Neural cell (in vitro differentiated cells): ENCODE results near the gene BMAL1. TPM values are rescaled to one million over a fixed set of nuclear protein-coding genes. Genes with fewer than 3 reads are reported as not detected.

Source experiments
- H2AFZ ChIP-seq: fragments of 200-600, 300-800 bp; sonication (generic), shearing (Covaris generic); 2 replicates; pipeline ENCODE4 v1.6.0; 2014; ENCODE audit warnings: low read depth, mild to moderate bottlenecking, antibody characterized with exemption, low read length, moderate library complexity
- H3F3A ChIP-seq: fragments of 200-600 bp; shearing (Covaris generic); 2 replicates; pipeline ENCODE4 v1.6.1; 2016; ENCODE audit warnings: mild to moderate bottlenecking, moderate library complexity, mixed read lengths, antibody characterized with exemption, low read length; ENCODE audit not compliant: insufficient read depth, poor library complexity, severe bottlenecking
- H3K27ac ChIP-seq: fragments of 200-600, 300-800 bp; sonication (generic), shearing (Covaris generic); 2 replicates; pipeline ENCODE4 v1.5.1; 2014; ENCODE audit warnings: mild to moderate bottlenecking, low read length, moderate library complexity
- H3K27me3 ChIP-seq: fragments of 300-800, 200-600 bp; sonication (generic), shearing (Covaris generic); 2 replicates; pipeline ENCODE4 v1.6.0; 2014; ENCODE audit warnings: mild to moderate bottlenecking, low read depth, low read length, moderate library complexity; ENCODE audit not compliant: insufficient read depth
- H3K36me3 ChIP-seq: fragments of 300-800, 200-600 bp; sonication (generic), shearing (Covaris generic); 2 replicates; pipeline ENCODE4 v1.5.1; 2014; ENCODE audit warnings: mild to moderate bottlenecking, antibody characterized with exemption, low read length, moderate library complexity; ENCODE audit not compliant: insufficient read depth
- H3K4me2 ChIP-seq: fragments of 300-800, 200-600 bp; sonication (generic), shearing (Covaris generic); 2 replicates; pipeline ENCODE4 v1.6.0; 2014; ENCODE audit warnings: mild to moderate bottlenecking, low read length
- H3K4me3 ChIP-seq: fragments of 300-800, 200-600 bp; sonication (generic), shearing (Covaris generic); 2 replicates; pipeline ENCODE4 v1.5.1; 2014; ENCODE audit warnings: mild to moderate bottlenecking, low read length, moderate library complexity
- H3K79me2 ChIP-seq: fragments of 200-600 bp; shearing (Covaris generic); replicated peaks from 2 replicates; pipeline ENCODE4 v1.6.0; 2014; ENCODE audit warnings: mild to moderate bottlenecking, low read length, moderate library complexity; ENCODE audit not compliant: insufficient read depth
- H3K9ac ChIP-seq: fragments of 300-800, 200-600 bp; sonication (generic), shearing (Covaris generic); 2 replicates; pipeline ENCODE4 v1.6.1; 2016; ENCODE audit warnings: mild to moderate bottlenecking, low read length, mixed read lengths
- H3K9me2 ChIP-seq: fragments of 200-600 bp; shearing (Covaris generic); 2 replicates; pipeline ENCODE4 v1.6.1; 2016; ENCODE audit warnings: mild to moderate bottlenecking, low read length, mixed read lengths; ENCODE audit not compliant: insufficient read depth
- H3K9me3 ChIP-seq: fragments of 200-600, 300-800 bp; sonication (generic), shearing (Covaris generic); 2 replicates; pipeline ENCODE4 v1.6.1; 2016; ENCODE audit warnings: mild to moderate bottlenecking, mixed run types, low read length, moderate library complexity, mixed read lengths
- H4K20me1 ChIP-seq: fragments of 200-600 bp; shearing (Covaris generic); 2 replicates; pipeline ENCODE4 v1.6.1; 2016; ENCODE audit warnings: mild to moderate bottlenecking, mixed run types; ENCODE audit not compliant: insufficient read depth
- EP300 ChIP-seq: fragments of 450-650 bp; conservative IDR thresholded peaks from 2 replicates; pipeline ENCODE4 v1.6.1; 2014; ENCODE audit warnings: antibody characterized with exemption, mild to moderate bottlenecking, moderate library complexity; ENCODE audit not compliant: poor library complexity, severe bottlenecking
- EZH2 ChIP-seq: fragments of 200-600, 300-800 bp; shearing (Covaris generic), sonication (generic); IDR thresholded peaks from 2 replicates; pipeline ENCODE4 v1.6.1; 2014; ENCODE audit warnings: antibody characterized with exemption, low read length, borderline replicate concordance, mild to moderate bottlenecking; ENCODE audit not compliant: insufficient read depth, poor library complexity, severe bottlenecking
- MXI1 ChIP-seq: fragments of 450-650 bp; conservative IDR thresholded peaks from 2 replicates; pipeline ENCODE4 v1.6.1; 2014; ENCODE audit warnings: antibody characterized with exemption, mild to moderate bottlenecking; ENCODE audit not compliant: poor library complexity, severe bottlenecking
- POLR2AphosphoS5 ChIP-seq: IDR thresholded peaks from 2 replicates; pipeline ENCODE4 v1.6.1; 2012
- RAD21 ChIP-seq: fragments of 450-650 bp; conservative IDR thresholded peaks from 2 replicates; pipeline ENCODE4 v1.6.1; 2014; ENCODE audit warnings: antibody characterized with exemption, mild to moderate bottlenecking, moderate library complexity
- SMC3 ChIP-seq: fragments of 450-650 bp; conservative IDR thresholded peaks from 2 replicates; pipeline ENCODE4 v1.6.1; 2014; ENCODE audit warnings: antibody characterized with exemption, mild to moderate bottlenecking, moderate library complexity; ENCODE audit not compliant: poor library complexity
- TAF1 ChIP-seq: IDR thresholded peaks from 2 replicates; pipeline ENCODE4 v1.6.1; 2012; ENCODE audit warnings: low read depth
- polyA plus RNA-seq: library from polyadenylated mRNA; depleted of rRNA; stranded (reverse); fragments of >200 nt; gene quantifications from 2 replicates; pipeline ENCODE4 v1.2.3, GENCODE V29; 2014
- TF ChIP-seq, protein P1 (sequence below): IDR thresholded peaks from 2 replicates; pipeline ENCODE4 v1.6.1; 2012; ENCODE audit warnings: borderline replicate concordance
- TF ChIP-seq, protein P2 (sequence below): fragments of 450-650 bp; IDR thresholded peaks from 2 replicates; pipeline ENCODE4 v1.5.1; 2014; ENCODE audit warnings: antibody characterized with exemption, mild to moderate bottlenecking, moderate library complexity; ENCODE audit not compliant: poor library complexity, severe bottlenecking

BMAL1 gene
- polyA plus RNA-seq, 1 donor from 2014 or later = 17.1 TPM

DNA sequence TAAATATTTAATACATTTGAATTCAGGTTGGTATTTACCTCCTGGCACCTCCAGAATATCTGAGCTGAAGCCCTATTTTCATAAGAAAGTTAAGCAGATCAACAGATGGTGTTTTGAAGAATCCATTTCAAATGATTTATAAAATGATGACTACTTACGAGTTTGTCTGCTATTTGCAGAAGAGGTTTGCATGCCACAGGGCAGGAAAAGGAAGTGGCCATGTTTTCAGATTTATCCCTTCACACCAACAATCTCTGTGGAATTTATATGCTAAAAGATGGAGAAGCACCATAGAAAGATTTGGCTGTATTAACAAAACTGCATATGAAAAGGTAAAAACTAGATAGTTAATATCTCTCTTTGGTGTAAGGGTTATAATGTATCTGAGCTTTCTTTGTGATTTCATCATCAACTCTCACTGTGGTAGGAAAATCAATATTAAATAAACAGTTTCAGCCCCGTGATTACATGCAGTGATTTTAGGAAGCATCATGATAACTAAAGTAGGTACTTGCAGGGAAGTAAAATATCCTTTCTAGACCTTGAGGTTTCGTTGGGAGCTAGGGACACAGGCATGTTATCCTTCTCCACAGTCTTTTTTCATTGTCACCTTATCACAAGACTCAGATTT is 2.6 kb downstream of the BMAL1 start:
- Histone ChIP-seq H3K27me3 (peaks cover 46% of the 10 kb centered on the region), H3K4me3 (no peak overlapping the region), H4K20me1 (no peaks in the 10 kb centered on the region), H3K9me2 (no peaks in the 10 kb centered on the region), H3K36me3 (no peaks in the 10 kb centered on the region), H3F3A (no peaks in the 10 kb centered on the region), H2AFZ (no peak overlapping the region), H3K4me2 (no peak overlapping the region), H3K9me3 (no peaks in the 10 kb centered on the region), H3K27ac (no peak overlapping the region), H3K79me2 (no peaks in the 10 kb centered on the region), H3K9ac (no peak overlapping the region)
- no peak for TF ChIP-seq EP300
- no peak for TF ChIP-seq RAD21
- no peak for TF ChIP-seq MXI1
- TF ChIP-seq SMC3 = no peak

DNA sequence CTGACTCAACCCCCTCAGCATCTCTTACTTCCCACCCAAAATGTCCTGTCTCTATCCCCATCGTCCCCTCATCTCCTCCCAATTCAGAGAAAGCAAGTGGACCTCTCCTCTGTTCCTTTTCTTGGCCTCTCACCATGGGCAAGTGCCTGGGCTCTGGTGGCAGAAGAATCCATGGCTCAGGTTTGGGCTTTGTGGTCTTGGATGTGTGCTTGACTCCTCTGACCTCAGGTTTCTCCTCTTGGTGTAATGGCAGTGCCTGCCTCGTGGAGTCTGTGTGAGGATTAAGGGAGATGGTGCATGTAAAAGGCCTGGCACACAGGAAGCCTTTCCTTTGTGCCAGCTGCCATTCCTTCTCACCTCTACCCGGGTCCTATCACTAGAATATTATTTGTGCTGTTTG is 3.2 kb downstream of the BMAL1 start:
- H2AFZ ChIP-seq = no peak overlapping the region
- H3K27me3 ChIP-seq = peaks cover 41% of the 10 kb centered on the region
- no peaks in the 10 kb centered on the region for H3F3A ChIP-seq
- H4K20me1 ChIP-seq = no peaks in the 10 kb centered on the region
- no peak for TF ChIP-seq MXI1
- no peak for TF ChIP-seq POLR2AphosphoS5
- TF ChIP-seq RAD21 = no peak
- no peak for TF ChIP-seq SMC3
- no peak for TF ChIP-seq EZH2
- no peak overlapping the region for H3K9ac ChIP-seq
- H3K36me3 ChIP-seq = no peaks in the 10 kb centered on the region
- H3K9me3 ChIP-seq = no peaks in the 10 kb centered on the region
- H3K27ac ChIP-seq = no peak overlapping the region
- no peak overlapping the region for H3K4me2 ChIP-seq
- H3K9me2 ChIP-seq = no peaks in the 10 kb centered on the region
- no peak overlapping the region for H3K4me3 ChIP-seq
- H3K79me2 ChIP-seq = no peaks in the 10 kb centered on the region

DNA sequence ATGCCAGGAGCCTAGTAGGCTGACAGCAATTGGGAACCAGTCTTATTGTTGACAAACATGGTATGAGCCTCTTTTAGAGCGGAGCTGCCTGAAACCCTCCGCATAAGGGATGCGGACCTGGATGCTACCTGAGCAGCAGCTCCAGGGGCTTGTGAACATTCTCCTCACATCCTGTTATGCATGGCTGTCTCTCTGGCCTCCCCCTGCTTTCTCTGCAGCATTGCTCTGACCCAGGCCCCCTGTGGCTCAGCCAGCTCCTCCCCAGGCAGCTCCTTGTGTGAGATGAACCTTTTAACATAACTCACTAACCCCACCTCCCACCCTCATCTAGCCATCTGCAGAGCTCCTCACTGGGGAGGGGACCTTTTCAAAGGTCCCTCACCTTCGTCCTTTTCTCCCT is 6.0 kb downstream of the BMAL1 start:
- H4K20me1 ChIP-seq = no peaks in the 10 kb centered on the region
- H3K36me3 ChIP-seq = no peaks in the 10 kb centered on the region
- no peak overlapping the region for H3K9ac ChIP-seq
- TF ChIP-seq SMC3 (no peak), EP300 (no peak), POLR2AphosphoS5 (no peak), RAD21 (no peak), EZH2 (no peak), TAF1 (no peak), MXI1 (no peak)
- TF ChIP-seq, protein P1, sequence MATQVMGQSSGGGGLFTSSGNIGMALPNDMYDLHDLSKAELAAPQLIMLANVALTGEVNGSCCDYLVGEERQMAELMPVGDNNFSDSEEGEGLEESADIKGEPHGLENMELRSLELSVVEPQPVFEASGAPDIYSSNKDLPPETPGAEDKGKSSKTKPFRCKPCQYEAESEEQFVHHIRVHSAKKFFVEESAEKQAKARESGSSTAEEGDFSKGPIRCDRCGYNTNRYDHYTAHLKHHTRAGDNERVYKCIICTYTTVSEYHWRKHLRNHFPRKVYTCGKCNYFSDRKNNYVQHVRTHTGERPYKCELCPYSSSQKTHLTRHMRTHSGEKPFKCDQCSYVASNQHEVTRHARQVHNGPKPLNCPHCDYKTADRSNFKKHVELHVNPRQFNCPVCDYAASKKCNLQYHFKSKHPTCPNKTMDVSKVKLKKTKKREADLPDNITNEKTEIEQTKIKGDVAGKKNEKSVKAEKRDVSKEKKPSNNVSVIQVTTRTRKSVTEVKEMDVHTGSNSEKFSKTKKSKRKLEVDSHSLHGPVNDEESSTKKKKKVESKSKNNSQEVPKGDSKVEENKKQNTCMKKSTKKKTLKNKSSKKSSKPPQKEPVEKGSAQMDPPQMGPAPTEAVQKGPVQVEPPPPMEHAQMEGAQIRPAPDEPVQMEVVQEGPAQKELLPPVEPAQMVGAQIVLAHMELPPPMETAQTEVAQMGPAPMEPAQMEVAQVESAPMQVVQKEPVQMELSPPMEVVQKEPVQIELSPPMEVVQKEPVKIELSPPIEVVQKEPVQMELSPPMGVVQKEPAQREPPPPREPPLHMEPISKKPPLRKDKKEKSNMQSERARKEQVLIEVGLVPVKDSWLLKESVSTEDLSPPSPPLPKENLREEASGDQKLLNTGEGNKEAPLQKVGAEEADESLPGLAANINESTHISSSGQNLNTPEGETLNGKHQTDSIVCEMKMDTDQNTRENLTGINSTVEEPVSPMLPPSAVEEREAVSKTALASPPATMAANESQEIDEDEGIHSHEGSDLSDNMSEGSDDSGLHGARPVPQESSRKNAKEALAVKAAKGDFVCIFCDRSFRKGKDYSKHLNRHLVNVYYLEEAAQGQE = no peak
- TF ChIP-seq, protein P2, sequence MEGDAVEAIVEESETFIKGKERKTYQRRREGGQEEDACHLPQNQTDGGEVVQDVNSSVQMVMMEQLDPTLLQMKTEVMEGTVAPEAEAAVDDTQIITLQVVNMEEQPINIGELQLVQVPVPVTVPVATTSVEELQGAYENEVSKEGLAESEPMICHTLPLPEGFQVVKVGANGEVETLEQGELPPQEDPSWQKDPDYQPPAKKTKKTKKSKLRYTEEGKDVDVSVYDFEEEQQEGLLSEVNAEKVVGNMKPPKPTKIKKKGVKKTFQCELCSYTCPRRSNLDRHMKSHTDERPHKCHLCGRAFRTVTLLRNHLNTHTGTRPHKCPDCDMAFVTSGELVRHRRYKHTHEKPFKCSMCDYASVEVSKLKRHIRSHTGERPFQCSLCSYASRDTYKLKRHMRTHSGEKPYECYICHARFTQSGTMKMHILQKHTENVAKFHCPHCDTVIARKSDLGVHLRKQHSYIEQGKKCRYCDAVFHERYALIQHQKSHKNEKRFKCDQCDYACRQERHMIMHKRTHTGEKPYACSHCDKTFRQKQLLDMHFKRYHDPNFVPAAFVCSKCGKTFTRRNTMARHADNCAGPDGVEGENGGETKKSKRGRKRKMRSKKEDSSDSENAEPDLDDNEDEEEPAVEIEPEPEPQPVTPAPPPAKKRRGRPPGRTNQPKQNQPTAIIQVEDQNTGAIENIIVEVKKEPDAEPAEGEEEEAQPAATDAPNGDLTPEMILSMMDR = no peak
- no peak overlapping the region for H3K27ac ChIP-seq
- no peaks in the 10 kb centered on the region for H3K9me3 ChIP-seq
- no peaks in the 10 kb centered on the region for H3F3A ChIP-seq
- no peak overlapping the region for H2AFZ ChIP-seq
- no peaks in the 10 kb centered on the region for H3K9me2 ChIP-seq
- no peaks in the 10 kb centered on the region for H3K79me2 ChIP-seq
- no peak overlapping the region for H3K4me3 ChIP-seq
- no peak overlapping the region for H3K4me2 ChIP-seq
- H3K27me3 ChIP-seq = peaks cover 32% of the 10 kb centered on the region
